Naive B cell (primary cell): ENCODE data around the gene PPM1H. TPM values are rescaled to one million over a fixed set of nuclear protein-coding genes. Genes with fewer than 3 reads are reported as not detected.

Source experiments
- ATAC-seq, 2 donors: fragments of 150-1000 bp; cut with Tn5 transposase; 2 replicates each; pipeline ENCODE4 v1.10.0; 2021; ENCODE audit warnings: low read depth in 2 of 2, mild to moderate bottlenecking in 2 of 2, moderate library complexity in 2 of 2
- DNase-seq: peaks from one replicate; pipeline ENCODE4 v3.0.0; 2022
- H3K27ac Mint-ChIP-seq, 6 donors: one replicate each; pipeline ENCODE4 v1.8.0; 2020 to 2022; ENCODE audit warnings: mild to moderate bottlenecking in 6 of 6, mixed read lengths in 6 of 6, moderate library complexity in 5 of 6, inconsistent platforms in 2 of 6
- H3K27me3 Mint-ChIP-seq, 3 donors: one replicate each; pipeline ENCODE4 v1.8.0; 2021 to 2022; ENCODE audit warnings: mixed read lengths in 3 of 3, mild to moderate bottlenecking in 1 of 3
- H3K36me3 Mint-ChIP-seq, 2 donors: one replicate each; pipeline ENCODE4 v1.8.0; 2020 to 2022; ENCODE audit warnings: mixed read lengths in 2 of 2, inconsistent platforms in 1 of 2, mild to moderate bottlenecking in 1 of 2
- H3K4me1 Mint-ChIP-seq, 3 donors: one replicate each; pipeline ENCODE4 v1.8.0; 2020 to 2022; ENCODE audit warnings: mixed read lengths in 3 of 3, inconsistent platforms in 1 of 3, mild to moderate bottlenecking in 1 of 3, moderate library complexity in 1 of 3
- H3K4me3 Mint-ChIP-seq, 8 donors: one replicate each; pipeline ENCODE4 v1.8.0; 2020 to 2022; ENCODE audit warnings: mild to moderate bottlenecking in 8 of 8, mixed read lengths in 8 of 8, moderate library complexity in 8 of 8, inconsistent platforms in 2 of 8
- H3K9me3 Mint-ChIP-seq, 7 donors: one replicate each; pipeline ENCODE4 v1.8.0; 2020 to 2022; ENCODE audit warnings: mixed read lengths in 7 of 7, mild to moderate bottlenecking in 5 of 7, inconsistent platforms in 2 of 7, moderate library complexity in 1 of 7
- polyA plus RNA-seq, 6 donors: library from polyadenylated mRNA; unstranded; fragments of 300-500 nt; fragmentation: Illumina TruSeq; gene quantifications; one replicate each; pipeline ENCODE4 v1.2.3, GENCODE V29; 2021; ENCODE audit warnings: low read depth in 6 of 6

Gene PPM1H
- polyA plus RNA-seq, 6 donors from 2014 or later, result 0.05 to 0.15 (median 0.12) TPM; not detected in 3

DNA sequence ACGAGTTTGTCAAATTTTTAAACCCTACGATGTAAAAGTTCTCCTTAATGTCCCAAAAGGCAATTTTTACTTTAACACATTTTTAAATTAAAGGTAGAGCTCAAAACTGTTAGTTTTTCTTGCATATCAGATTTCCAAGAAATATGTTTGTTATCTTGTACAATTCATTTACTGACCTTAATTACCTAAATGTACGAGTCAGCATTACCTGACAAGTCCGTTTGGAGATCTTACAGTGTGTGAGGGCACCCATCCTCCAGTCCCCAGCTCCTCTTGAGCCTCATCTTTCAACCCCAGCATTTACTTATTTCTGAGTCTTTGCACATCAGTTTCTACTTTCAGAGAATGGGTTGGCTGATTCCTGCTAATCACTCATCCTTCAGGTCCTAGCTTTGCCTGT, 23.7 kb downstream of the PPM1H start:
- Mint-ChIP-seq H3K9me3 (no peaks in the 10 kb centered on the region), H3K4me1 (no peaks in the 10 kb centered on the region), H3K27me3 (peaks cover 0 to 11% (median 0%) of the 10 kb centered on the region in 3 donors), H3K4me3 (no peak overlapping the region), H3K27ac (no peak overlapping the region), H3K36me3 (no peaks in the 10 kb centered on the region)
- ATAC-seq (no peak), DNase-seq (no peak)

DNA sequence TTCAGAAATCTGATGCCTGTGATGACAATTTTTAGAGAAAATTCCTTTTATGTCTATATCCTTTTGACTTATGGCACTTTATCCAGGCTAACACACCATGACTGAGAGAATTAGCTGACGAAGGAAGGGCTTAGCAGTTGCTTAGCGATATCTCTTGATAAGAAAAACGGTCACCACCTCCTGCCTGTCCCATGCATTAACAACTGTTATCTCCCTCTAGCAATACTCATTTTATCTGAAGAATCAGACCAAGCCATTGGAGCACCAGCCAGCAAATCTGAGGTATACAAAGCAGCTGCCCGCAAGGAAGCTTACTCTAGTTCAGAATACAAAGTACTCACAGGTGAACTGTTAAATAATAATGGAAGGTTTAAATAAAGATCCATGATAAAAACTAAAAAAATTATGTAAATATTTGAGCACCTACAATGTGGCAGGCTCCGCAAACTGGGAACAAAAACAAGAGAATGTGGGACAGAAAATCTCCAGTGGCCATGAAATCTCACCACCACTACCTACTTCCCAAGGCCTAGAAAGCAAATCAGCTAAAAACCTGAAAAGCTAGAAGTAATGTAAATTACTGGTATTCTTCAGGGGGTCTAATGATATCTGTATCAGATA, 24.3 kb downstream of the PPM1H start:
- DNase-seq (no peak), ATAC-seq (no peak)
- Mint-ChIP-seq H3K9me3 (no peaks in the 10 kb centered on the region), H3K27me3 (peaks cover 0 to 11% (median 0%) of the 10 kb centered on the region in 3 donors), H3K27ac (no peak overlapping the region), H3K36me3 (no peaks in the 10 kb centered on the region), H3K4me1 (no peaks in the 10 kb centered on the region), H3K4me3 (no peak overlapping the region)

DNA sequence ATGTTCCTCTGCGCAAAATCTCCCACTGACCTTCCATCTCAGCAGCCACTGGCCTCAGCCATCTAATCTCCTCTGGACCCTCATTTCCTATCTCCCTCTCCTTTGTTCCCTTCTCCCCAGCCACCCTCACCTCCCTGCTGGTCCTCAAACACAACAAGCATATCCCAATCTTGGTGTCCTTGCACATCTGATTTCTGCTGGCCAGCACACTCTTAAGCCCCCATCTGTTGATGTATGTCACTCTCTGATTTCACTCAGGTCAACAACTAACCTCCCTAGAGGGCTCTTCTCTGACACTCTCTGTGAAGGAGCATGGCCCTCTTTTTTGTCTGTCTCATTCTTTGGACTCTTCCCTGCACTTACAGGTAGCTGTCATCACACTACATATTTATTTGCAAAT, 25.6 kb downstream of the PPM1H start:
- ATAC-seq (no peak), DNase-seq (no peak)
- H3K4me3 Mint-ChIP-seq, result no peak overlapping the region
- H3K4me1 Mint-ChIP-seq, result no peaks in the 10 kb centered on the region
- H3K36me3 Mint-ChIP-seq, result no peaks in the 10 kb centered on the region
- H3K27ac Mint-ChIP-seq, result no peak overlapping the region
- H3K27me3 Mint-ChIP-seq, result peaks cover 0 to 11% (median 0%) of the 10 kb centered on the region in 3 donors
- no peaks in the 10 kb centered on the region for H3K9me3 Mint-ChIP-seq

DNA sequence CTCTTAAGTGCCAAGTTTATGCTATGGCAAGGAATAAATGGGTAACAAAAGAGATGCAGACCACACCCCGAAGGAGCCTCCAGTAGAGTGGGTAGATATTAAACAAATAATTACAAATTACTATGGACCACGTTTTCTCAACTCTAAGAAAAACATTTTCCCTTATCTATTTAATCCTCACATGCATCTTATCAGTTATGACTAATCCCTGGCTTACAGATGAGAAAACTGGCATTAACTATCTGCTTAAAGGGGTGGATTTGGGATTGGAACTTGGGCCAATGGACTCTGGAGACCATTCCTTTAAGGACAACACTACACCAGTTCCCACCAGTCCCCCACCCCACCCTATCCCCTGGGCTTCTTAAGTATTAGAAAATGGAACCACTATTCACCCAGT, 26.3 kb downstream of the PPM1H start:
- Mint-ChIP-seq H3K36me3 (no peaks in the 10 kb centered on the region), H3K4me3 (no peak overlapping the region), H3K27me3 (peaks cover 0 to 11% (median 0%) of the 10 kb centered on the region in 3 donors), H3K4me1 (no peaks in the 10 kb centered on the region), H3K9me3 (no peaks in the 10 kb centered on the region), H3K27ac (no peak overlapping the region)
- DNase-seq, result no peak
- no peak for ATAC-seq

DNA sequence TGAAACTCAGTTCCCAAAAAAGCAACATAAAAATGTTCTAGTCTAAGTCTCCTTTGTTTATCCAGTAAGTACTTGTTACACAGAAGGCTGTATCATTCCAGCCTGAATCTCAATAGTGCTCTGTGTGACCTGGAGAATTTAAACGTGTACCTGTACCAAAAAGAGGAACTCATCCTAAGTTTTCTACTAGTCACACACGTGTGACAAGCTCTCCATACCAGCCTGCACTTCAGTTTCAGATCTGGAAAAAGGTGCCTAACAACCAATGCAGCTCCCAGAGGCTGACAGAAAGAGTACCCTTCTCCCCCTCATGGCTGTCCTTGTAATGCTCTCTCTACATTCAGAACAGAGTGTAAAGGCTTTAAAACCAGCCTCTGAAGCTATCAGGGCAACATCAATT, 27.4 kb downstream of the PPM1H start:
- no peak overlapping the region for H3K4me3 Mint-ChIP-seq
- H3K27ac Mint-ChIP-seq, result no peak overlapping the region
- H3K36me3 Mint-ChIP-seq, result no peaks in the 10 kb centered on the region
- no peak for DNase-seq
- peaks cover 0 to 11% (median 0%) of the 10 kb centered on the region in 3 donors for H3K27me3 Mint-ChIP-seq
- ATAC-seq, result no peak
- H3K9me3 Mint-ChIP-seq, result no peaks in the 10 kb centered on the region
- peaks cover 0 to 8% (median 6%) of the 10 kb centered on the region in 3 donors for H3K4me1 Mint-ChIP-seq

DNA sequence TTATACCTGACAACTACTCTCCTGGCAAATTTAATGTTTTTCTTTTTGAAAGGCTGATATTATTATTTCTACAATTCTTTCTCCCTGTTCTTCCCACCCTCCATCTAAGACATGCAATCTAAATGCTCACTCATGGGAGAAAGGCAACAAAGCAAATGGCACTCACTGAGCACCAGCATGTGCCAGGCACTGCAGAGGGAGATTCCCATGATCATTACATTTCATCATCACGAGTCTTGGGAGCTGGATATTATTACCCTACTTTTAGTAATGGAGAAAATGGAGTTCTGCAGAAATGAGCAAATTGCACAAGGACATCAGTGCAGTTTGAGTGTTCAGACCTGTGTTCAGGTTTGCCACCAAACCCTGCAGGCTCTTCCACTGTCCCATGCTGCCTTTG, 27.9 kb downstream of the PPM1H start:
- H3K27ac Mint-ChIP-seq, result no peak overlapping the region
- no peaks in the 10 kb centered on the region for H3K36me3 Mint-ChIP-seq
- peaks cover 0 to 11% (median 0%) of the 10 kb centered on the region in 3 donors for H3K27me3 Mint-ChIP-seq
- H3K9me3 Mint-ChIP-seq, result no peaks in the 10 kb centered on the region
- H3K4me1 Mint-ChIP-seq, result peaks cover 0 to 8% (median 6%) of the 10 kb centered on the region in 3 donors
- no peak overlapping the region for H3K4me3 Mint-ChIP-seq
- DNase-seq (no peak), ATAC-seq (no peak)

DNA sequence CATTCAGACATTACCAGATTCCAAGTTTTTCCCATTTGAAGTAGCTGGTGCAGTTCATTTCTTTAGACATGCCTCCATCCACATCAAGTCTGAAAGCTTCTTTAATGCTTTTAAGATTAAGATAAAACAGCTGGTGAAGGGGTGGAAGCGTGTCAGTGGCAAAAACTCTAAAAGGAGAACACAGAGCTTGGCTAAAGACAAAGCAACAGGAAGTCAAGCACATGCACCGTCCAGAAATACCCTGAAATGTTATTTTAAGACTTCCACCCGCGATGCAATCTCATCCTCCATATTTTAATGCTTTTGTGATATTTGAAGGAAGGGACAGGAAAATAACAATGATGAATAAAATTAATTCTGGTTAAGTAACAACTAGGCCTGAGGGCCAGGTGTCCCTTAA, 31.8 kb downstream of the PPM1H start:
- H3K36me3 Mint-ChIP-seq, result no peaks in the 10 kb centered on the region
- H3K4me3 Mint-ChIP-seq, result peak overlapping the region in 1 of 8 donors; percentile 8
- H3K4me1 Mint-ChIP-seq, result peaks cover 0 to 8% (median 6%) of the 10 kb centered on the region in 3 donors
- ATAC-seq, result no peak
- H3K9me3 Mint-ChIP-seq, result no peaks in the 10 kb centered on the region
- H3K27me3 Mint-ChIP-seq, result no peaks in the 10 kb centered on the region
- no peak for DNase-seq
- H3K27ac Mint-ChIP-seq, result no peak overlapping the region

DNA sequence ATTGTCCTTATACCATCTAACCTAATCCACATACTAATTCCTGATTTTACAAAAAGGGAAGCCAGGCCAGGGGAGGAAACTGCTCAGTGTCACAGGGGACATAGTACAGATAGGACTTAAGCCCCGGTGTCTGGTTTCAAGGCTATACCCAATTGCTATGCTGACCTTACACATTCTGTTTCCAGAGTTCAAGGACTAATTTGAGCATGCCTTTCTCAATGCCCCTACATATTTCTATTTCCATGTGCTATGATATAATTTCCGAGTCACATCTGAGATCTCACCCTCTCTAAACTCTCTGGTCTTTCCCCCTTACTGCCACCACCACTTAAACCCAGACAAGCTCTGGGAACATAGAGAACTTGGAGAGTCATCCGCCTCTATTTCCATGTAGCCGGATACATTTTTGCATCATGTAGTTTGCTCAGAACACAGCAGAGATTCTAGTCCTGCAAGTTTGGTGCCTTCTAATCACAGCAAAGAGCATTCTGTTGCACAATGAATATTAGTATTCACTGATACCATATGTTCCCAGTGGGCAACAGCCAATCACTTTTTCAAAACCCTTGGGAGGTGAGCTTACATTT, 34.2 kb downstream of the PPM1H start:
- Mint-ChIP-seq H3K4me1 (peaks cover 0 to 8% (median 6%) of the 10 kb centered on the region in 3 donors), H3K36me3 (no peaks in the 10 kb centered on the region), H3K27me3 (no peaks in the 10 kb centered on the region), H3K27ac (peak overlapping the region in 2 of 6 donors; percentile 3 to 23), H3K4me3 (no peak overlapping the region), H3K9me3 (peaks cover 0 to 3% (median 0%) of the 10 kb centered on the region in 7 donors)
- ATAC-seq, result no peak
- no peak for DNase-seq

DNA sequence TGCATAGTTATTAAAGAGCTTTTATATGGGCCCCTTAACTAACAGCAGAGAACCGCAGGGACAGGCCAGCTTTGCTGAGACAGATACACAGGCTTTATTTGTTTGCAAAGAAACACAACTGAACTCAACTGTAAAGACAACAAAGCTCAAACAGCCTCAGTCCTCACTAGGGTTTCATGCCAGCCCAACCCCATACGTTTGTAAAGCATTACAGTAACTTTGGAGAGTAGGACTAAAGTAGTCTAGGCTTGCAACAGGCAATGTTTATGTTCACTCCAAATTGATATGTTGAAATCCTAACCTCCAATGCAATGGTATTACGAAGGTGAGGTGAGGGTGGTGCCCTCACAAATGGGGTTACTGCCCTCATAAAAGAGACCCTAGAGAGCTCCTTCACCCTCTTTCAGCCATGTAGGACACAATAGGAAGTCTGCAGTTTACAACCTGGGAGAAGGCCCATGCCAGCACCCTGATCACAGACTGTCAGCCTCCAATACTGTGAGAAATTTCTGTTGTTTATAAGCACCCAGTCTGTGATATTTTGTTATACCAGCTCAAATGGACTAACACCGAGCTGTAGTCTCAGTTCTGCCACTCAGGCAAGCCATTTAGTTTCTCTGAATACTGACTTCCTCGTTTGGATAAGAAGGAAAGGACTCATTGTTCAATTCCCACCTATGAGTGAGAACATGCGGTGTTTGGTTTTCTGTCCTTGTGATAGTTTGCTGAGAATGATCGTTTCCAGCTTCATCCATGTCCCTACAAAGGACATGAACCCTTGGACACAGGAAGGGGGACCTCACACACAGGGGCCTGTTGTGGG, 35.2 kb downstream of the PPM1H start:
- ATAC-seq, result no peak
- no peaks in the 10 kb centered on the region for H3K27me3 Mint-ChIP-seq
- peaks cover 0 to 8% (median 6%) of the 10 kb centered on the region in 3 donors for H3K4me1 Mint-ChIP-seq
- H3K27ac Mint-ChIP-seq, result no peak overlapping the region
- H3K9me3 Mint-ChIP-seq, result peaks cover 0 to 3% (median 0%) of the 10 kb centered on the region in 7 donors
- DNase-seq, result no peak
- no peak overlapping the region for H3K4me3 Mint-ChIP-seq
- no peaks in the 10 kb centered on the region for H3K36me3 Mint-ChIP-seq

DNA sequence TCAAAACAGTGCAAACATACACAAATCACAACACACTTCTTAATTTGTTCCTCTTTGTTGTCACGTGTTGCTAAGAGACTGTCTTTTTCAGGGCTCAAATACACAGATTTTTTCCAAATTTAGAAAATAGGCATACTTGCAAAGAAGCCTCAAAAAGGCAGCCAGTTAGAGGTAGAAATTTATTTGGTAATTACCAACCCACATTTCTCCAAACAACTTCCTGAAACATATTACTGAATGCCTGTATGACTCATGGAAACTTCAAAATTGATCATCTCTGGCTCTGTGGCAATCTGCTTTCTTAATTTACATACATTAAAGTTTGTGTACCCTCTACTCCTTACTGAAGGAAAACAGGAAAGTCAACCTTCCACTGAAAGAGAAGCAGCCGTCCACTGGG, 36.4 kb downstream of the PPM1H start:
- H3K4me1 Mint-ChIP-seq, result peaks cover 0 to 8% (median 6%) of the 10 kb centered on the region in 3 donors

DNA sequence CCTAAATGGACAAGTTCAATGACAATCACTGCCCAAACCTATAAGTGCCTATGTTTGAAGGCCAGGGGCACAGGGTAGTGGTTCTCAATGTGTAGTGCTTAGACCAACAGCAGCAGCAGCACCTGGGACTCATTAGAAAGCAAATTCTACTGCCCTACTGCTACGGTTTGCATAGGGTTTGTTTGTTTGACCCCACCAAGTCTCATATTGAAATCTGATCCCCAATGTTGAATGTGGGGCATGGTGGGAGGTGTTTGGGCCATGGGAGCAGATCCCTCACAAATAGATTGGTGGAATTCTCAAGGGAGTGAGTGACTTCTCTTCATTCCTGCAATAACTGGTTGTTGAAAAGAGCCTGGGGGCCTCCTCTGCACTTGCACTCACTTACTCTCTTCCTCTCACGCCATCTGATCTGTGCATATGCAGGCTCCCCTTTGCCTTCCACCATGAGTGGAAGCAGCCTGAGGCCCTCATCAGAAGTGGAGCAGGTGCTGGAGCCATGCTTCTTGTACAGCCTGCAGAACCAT, 39.5 kb downstream of the PPM1H start:
- H3K4me1 Mint-ChIP-seq, result no peaks in the 10 kb centered on the region
- DNase-seq, result no peak
- H3K27ac Mint-ChIP-seq, result no peak overlapping the region
- no peaks in the 10 kb centered on the region for H3K27me3 Mint-ChIP-seq
- no peaks in the 10 kb centered on the region for H3K36me3 Mint-ChIP-seq
- ATAC-seq, result no peak
- no peak overlapping the region for H3K4me3 Mint-ChIP-seq
- peaks cover 0 to 5% (median 0%) of the 10 kb centered on the region in 7 donors for H3K9me3 Mint-ChIP-seq

More for the DNA sequence above, 36.4 kb downstream of the PPM1H start:
- Mint-ChIP-seq H3K27ac (no peak overlapping the region), H3K27me3 (no peaks in the 10 kb centered on the region), H3K4me3 (no peak overlapping the region), H3K9me3 (peaks cover 0 to 5% (median 0%) of the 10 kb centered on the region in 7 donors), H3K36me3 (no peaks in the 10 kb centered on the region)
- ATAC-seq, result no peak
- DNase-seq, result no peak

DNA sequence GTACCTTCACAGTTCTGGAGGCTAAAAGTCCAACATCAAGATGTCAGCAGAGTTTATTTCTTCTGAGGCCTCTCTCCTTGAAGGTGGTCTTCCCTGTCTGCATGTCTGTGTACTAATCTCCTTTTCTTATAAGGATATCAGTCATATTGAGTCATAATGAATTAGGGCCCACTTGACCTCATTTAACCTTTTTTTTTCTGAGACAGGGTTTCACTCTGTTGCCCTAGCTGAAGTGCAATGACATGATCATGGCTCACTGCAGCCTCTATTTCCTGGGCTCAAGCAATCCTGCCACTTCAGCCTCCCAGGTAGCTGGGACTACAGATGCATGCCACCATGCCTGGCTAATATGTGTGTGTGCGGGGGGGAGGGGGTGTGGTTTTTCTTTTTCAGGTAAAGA, 41.7 kb downstream of the PPM1H start:
- Mint-ChIP-seq H3K27me3 (no peaks in the 10 kb centered on the region), H3K4me3 (no peak overlapping the region), H3K27ac (no peak overlapping the region), H3K9me3 (peaks cover 0 to 9% (median 0%) of the 10 kb centered on the region in 7 donors), H3K4me1 (no peaks in the 10 kb centered on the region), H3K36me3 (no peaks in the 10 kb centered on the region)
- DNase-seq, result no peak
- no peak for ATAC-seq

DNA sequence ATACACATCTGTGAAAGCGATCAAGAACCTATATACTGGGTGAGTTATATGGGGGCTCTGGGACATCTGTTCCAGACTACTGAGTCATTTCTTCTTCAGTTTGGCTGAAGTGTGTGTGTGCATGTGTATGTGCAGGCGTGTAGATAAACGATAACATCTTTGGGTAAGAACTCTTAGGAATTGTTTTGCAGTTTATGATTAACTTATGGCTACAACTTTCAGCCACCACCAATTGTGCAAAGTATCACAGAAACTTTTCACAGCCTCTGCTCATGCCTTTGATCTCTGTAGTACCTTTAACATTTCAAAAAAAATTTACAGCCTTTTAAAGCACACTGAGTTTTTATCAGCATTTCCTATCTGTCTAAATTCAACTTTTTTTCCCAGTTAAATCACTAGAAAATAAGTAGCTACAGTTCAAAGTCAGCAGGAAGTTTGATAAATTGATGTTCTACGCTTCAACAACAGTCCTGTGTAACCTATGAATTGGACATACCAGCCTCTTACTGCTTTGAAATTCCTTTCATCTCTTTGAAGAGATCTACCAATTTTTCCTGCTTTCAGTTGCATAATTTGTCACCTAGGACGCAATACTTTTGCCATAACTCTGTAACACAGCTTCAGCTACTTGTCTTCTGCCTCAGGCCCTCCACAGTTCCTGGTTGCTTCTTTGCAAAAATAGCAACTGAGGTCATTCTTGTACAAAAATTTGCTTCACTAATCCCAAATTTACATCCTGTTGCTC, 43.0 kb downstream of the PPM1H start:
- no peak overlapping the region for H3K4me3 Mint-ChIP-seq
- no peaks in the 10 kb centered on the region for H3K4me1 Mint-ChIP-seq
- no peak overlapping the region for H3K27ac Mint-ChIP-seq
- DNase-seq (no peak), ATAC-seq (no peak)
- H3K9me3 Mint-ChIP-seq, result peaks cover 0 to 9% (median 0%) of the 10 kb centered on the region in 7 donors
- H3K36me3 Mint-ChIP-seq, result no peaks in the 10 kb centered on the region
- no peaks in the 10 kb centered on the region for H3K27me3 Mint-ChIP-seq
